ENCODE measurements around the gene PLXDC2.

Gene PLXDC2

GRCh38 chr10:19908991-19909696, 92.9 kb downstream of the PLXDC2 start:
- Mint-ChIP-seq H3K4me1 (peaks cover 22% of the 10 kb centered on the region), H3K36me3 (ENCODE audit: low read depth) (peaks cover 4% of the 10 kb centered on the region), H3K4me3 (no peak overlapping the region), H3K27ac (peak overlapping the region; percentile 9 to 49 (median 44)), H3K27me3 (ENCODE audit: low read depth) (no peaks in the 10 kb centered on the region), H3K9me3 (peaks cover 2% of the 10 kb centered on the region)
- TF ChIP-seq CTCF (IDR thresholded peaks at IDR 0.05; ENCODE audit: unreplicated experiment in 3 of 3), result no peak

- peaks cover 10% of the 10 kb centered on the region for H3K9me3 Mint-ChIP-seq
- peaks cover 28% of the 10 kb centered on the region for H3K4me1 Mint-ChIP-seq
- H3K27ac Mint-ChIP-seq, result peak overlapping the region in 2 of 3 experiments; percentile 12 to 16
- H3K36me3 Mint-ChIP-seq (ENCODE audit: low read depth), result peaks cover 15% of the 10 kb centered on the region
- no peak overlapping the region for H3K4me3 Mint-ChIP-seq
- H3K27me3 Mint-ChIP-seq (ENCODE audit: low read depth), result no peaks in the 10 kb centered on the region
- no peak for TF ChIP-seq CTCF (IDR thresholded peaks at IDR 0.05; ENCODE audit: unreplicated experiment in 3 of 3)
Measured at GRCh38 chr10:19911886-19912285, 95.7 kb downstream of the PLXDC2 start.

GRCh38 chr10:19913987-19914386, 97.8 kb downstream of the PLXDC2 start:
- Mint-ChIP-seq H3K9me3 (peaks cover 10% of the 10 kb centered on the region), H3K27me3 (ENCODE audit: low read depth) (no peaks in the 10 kb centered on the region)

GRCh38 chr10:19915125-19915524, 98.9 kb downstream of the PLXDC2 start:
- no peak for TF ChIP-seq CTCF (IDR thresholded peaks at IDR 0.05; ENCODE audit: unreplicated experiment in 3 of 3)
- Mint-ChIP-seq H3K4me1 (peaks cover 40% of the 10 kb centered on the region), H3K4me3 (no peak overlapping the region), H3K36me3 (ENCODE audit: low read depth) (peaks cover 15% of the 10 kb centered on the region), H3K27ac (no peak overlapping the region), H3K27me3 (ENCODE audit: low read depth) (no peaks in the 10 kb centered on the region), H3K9me3 (peaks cover 10% of the 10 kb centered on the region)

More at GRCh38 chr10:19913987-19914386, 97.8 kb downstream of the PLXDC2 start:
- no peak overlapping the region for H3K4me3 Mint-ChIP-seq
- H3K27ac Mint-ChIP-seq, result no peak overlapping the region
- H3K4me1 Mint-ChIP-seq, result peaks cover 34% of the 10 kb centered on the region
- H3K36me3 Mint-ChIP-seq (ENCODE audit: low read depth), result peaks cover 15% of the 10 kb centered on the region
- TF ChIP-seq CTCF (IDR thresholded peaks at IDR 0.05; ENCODE audit: unreplicated experiment in 3 of 3), result no peak

- peaks cover 15% of the 10 kb centered on the region for H3K36me3 Mint-ChIP-seq (ENCODE audit: low read depth)
- TF ChIP-seq CTCF (IDR thresholded peaks at IDR 0.05; ENCODE audit: unreplicated experiment in 3 of 3), result no peak
- no peak overlapping the region for H3K4me3 Mint-ChIP-seq
- peak overlapping the region in 2 of 3 experiments; percentile 2 to 62 for H3K27ac Mint-ChIP-seq
- peaks cover 41% of the 10 kb centered on the region for H3K4me1 Mint-ChIP-seq
- H3K9me3 Mint-ChIP-seq, result peaks cover 10% of the 10 kb centered on the region
- H3K27me3 Mint-ChIP-seq (ENCODE audit: low read depth), result no peaks in the 10 kb centered on the region
Measured at GRCh38 chr10:19915816-19916215, 99.6 kb downstream of the PLXDC2 start.
